Thyroid gland (tissue), 4 donors: Measurements from ENCODE around the gene MTA1. TPM values are rescaled to one million over a fixed set of nuclear protein-coding genes. Genes with fewer than 3 reads are reported as not detected.

Experiments
- DNase-seq, 2 donors: peaks; one replicate each; pipeline ENCODE4 v3.0.0-alpha.2; 2019
- H3K27ac ChIP-seq, 3 donors: fragments of 200-600 bp; sonication (generic); 1 replicate in 2 of 3; 2 replicates in 1 of 3; pipeline ENCODE4 v1.5.1; 2016 to 2019; ENCODE audit warnings: mild to moderate bottlenecking in 1 of 3, moderate library complexity in 1 of 3
- H3K27me3 ChIP-seq: fragments of 200-600 bp; sonication (generic); one replicate; pipeline ENCODE4 v1.5.1; 2019
- H3K36me3 ChIP-seq, 2 donors: fragments of 200-600 bp; sonication (generic); one replicate each; pipeline ENCODE4 v1.5.1; 2016 to 2019
- H3K4me1 ChIP-seq, 2 donors: fragments of 200-600 bp; sonication (generic); one replicate each; pipeline ENCODE4 v1.5.1; 2017 to 2019
- H3K4me3 ChIP-seq, 3 donors: fragments of 200-600 bp; sonication (generic); replicated peaks in 1 of 3; 1 replicate in 2 of 3; 2 replicates in 1 of 3; pipeline ENCODE4 v1.5.1; 2016; ENCODE audit warnings: mild to moderate bottlenecking in 1 of 3
- H3K9me3 ChIP-seq: fragments of 200-600 bp; sonication (generic); one replicate; pipeline ENCODE4 v1.5.1; 2017
- CTCF ChIP-seq, 6 experiments: fragments of 200-600 bp in 3 of 6; fragments of 450-650 bp in 3 of 6; sonication (generic) in 3 of 6; IDR thresholded peaks; one replicate each; pipeline ENCODE4 v1.5.1; 2016 to 2019; ENCODE audit warnings: antibody characterized with exemption in 6 of 6, mild to moderate bottlenecking in 2 of 6, inconsistent platforms in 1 of 6, moderate library complexity in 1 of 6
- POLR2A ChIP-seq, 2 donors: fragments of 450-650 bp; IDR thresholded peaks; one replicate each; pipeline ENCODE4 v1.6.1; 2017; ENCODE audit warnings: antibody characterized with exemption in 2 of 2, mild to moderate bottlenecking in 2 of 2, moderate library complexity in 1 of 2
- WGBS, 2 donors: methylation state at CpG; one replicate each; pipeline ENCODE4 v1.1.5; 2017; 5-methylcytosine and 5-hydroxymethylcytosine counted together
- intact Hi-C: fragments of 100-400 bp; cut with DNase I; formaldehyde crosslinking; loops from one replicate; pipeline ENCODE4 v1.15.1; 2023
- total RNA-seq, 4 donors: library from RNA; depleted of rRNA; stranded (reverse); fragments of >200 nt; gene quantifications; one replicate each; pipeline ENCODE4 v1.2.3, GENCODE V29; 2016

The MTA1 gene
- total RNA-seq, 4 donors from 2014 or later: 66.2 to 111 (median 90.0) TPM

GRCh38 chr14:105469456-105470349 lies 50.1 kb downstream of the MTA1 start:
- no peaks in the 10 kb centered on the region for H3K9me3 ChIP-seq
- peak; percentile 62 to 64 for DNase-seq
- H3K27ac ChIP-seq: peak overlapping the region; percentile 67 to 83 (median 73)
- 52 to 63% methylated on average over 24 of the region's 54 CpGs for WGBS, 2 donors
- peaks cover 10 to 14% of the 10 kb centered on the region in 2 donors for H3K36me3 ChIP-seq
- peaks cover 77% of the 10 kb centered on the region in 2 donors for H3K4me1 ChIP-seq
- no peaks in the 10 kb centered on the region for H3K27me3 ChIP-seq
- H3K4me3 ChIP-seq: no peak overlapping the region
- no peak for TF ChIP-seq POLR2A (IDR thresholded peaks at IDR 0.05)
- no peak for TF ChIP-seq CTCF (IDR thresholded peaks at IDR 0.05)
- intact Hi-C loops: loop anchor here (10.0 kb wide), 1 partner anchor 395 kb away; no protein-coding TSS in a partner anchor

GRCh38 chr14:105470350-105471296 lies 51.0 kb downstream of the MTA1 start:
- no peaks in the 10 kb centered on the region for H3K27me3 ChIP-seq
- intact Hi-C loops: loop anchor here (10.0 kb wide), 1 partner anchor 396 kb away; no protein-coding TSS in a partner anchor
- DNase-seq: no peak
- WGBS, 2 donors: 72 to 74% methylated on average over 25 to 33 of the region's 34 CpGs
- H3K9me3 ChIP-seq: no peaks in the 10 kb centered on the region
- peak in 1 of 2 donors; percentile 8 for TF ChIP-seq POLR2A (IDR thresholded peaks at IDR 0.05)
- TF ChIP-seq CTCF (IDR thresholded peaks at IDR 0.05): no peak
- no peak overlapping the region for H3K4me3 ChIP-seq
- peaks cover 70 to 71% of the 10 kb centered on the region in 2 donors for H3K4me1 ChIP-seq
- H3K36me3 ChIP-seq: peaks cover 4 to 6% of the 10 kb centered on the region in 2 donors
- H3K27ac ChIP-seq: peak overlapping the region; percentile 3 to 83 (median 67)

DNA sequence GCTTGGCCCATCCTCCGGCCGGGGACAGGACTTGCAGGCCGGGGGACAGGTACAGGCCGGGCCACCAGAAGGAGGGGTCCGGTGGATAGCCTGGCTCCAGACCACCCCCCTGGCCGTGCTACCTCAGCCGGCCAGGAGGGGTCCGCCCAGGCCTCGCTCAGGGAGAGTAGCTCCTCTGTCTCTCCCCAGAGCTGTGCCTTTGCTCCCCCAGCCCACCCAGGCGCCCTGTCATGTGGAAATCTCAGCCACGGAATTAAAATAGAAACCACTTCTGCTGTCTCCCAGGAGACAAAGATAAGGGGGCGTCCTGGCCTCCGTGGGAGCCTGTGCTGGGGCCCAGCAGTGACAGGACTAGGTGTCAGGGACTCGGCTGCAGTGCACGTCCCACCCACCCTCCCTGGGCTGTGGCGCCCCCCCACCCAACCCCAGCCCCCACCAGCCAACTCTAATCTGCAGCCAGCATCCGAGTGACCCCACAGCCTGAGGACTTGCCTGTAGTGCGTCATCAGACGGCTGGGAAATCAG lies 51.7 kb downstream of the MTA1 start:
- TF ChIP-seq CTCF (IDR thresholded peaks at IDR 0.05): no peak
- H3K9me3 ChIP-seq: no peaks in the 10 kb centered on the region
- DNase-seq: no peak
- no peaks in the 10 kb centered on the region for H3K27me3 ChIP-seq
- peak overlapping the region; percentile 67 to 87 (median 83) for H3K27ac ChIP-seq
- WGBS, 2 donors: 54% methylated on average over 8 of the region's 19 CpGs; no CpG with 5 or more reads in 1 of the 2 donors
- intact Hi-C loops: loop anchor here (10.0 kb wide), 1 partner anchor 397 kb away; no protein-coding TSS in a partner anchor
- peaks cover 3 to 6% of the 10 kb centered on the region in 2 donors for H3K36me3 ChIP-seq
- H3K4me3 ChIP-seq: no peak overlapping the region
- H3K4me1 ChIP-seq: peaks cover 71 to 73% of the 10 kb centered on the region in 2 donors

DNA sequence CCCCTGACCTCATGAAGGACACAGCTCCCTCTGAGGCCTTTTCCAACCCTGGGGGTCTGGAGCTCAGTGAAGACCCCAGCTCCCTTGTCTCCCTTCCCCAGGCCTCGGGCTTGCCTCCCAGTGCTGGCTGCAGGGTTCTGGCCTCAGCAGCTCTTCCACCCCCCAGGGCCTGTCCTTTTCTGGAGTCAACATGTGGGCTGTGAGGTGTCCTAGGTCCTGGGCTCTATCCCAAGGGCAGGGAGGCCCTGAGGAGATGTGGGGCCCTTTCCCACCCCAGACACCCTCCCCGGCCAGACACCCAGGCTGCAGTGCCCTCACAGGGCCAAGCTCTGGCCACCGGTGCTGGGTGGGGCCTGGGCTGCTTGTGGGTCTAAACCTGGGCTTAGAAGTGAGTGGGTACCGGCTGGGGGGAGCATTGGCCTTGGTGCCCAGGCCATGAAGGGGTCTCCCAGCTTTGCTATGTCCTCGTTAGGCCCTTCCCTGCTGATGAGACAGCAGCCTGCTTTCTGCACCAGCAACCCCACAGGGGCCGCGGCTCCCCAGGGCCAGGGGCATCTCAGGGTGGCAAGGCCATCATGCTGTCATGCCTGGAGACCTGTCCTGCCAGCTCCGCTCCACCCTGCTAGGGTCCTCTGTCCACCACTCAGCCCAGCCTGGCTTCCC lies 52.3 kb downstream of the MTA1 start:
- TF ChIP-seq CTCF (IDR thresholded peaks at IDR 0.05) (no peak), POLR2A (IDR thresholded peaks at IDR 0.05) (no peak)
- Histone ChIP-seq H3K27me3 (no peaks in the 10 kb centered on the region), H3K9me3 (no peaks in the 10 kb centered on the region), H3K4me1 (peaks cover 77 to 78% of the 10 kb centered on the region in 2 donors), H3K27ac (peak overlapping the region; percentile 67 to 87 (median 83)), H3K36me3 (peaks cover 0 to under 1% of the 10 kb centered on the region in 2 donors), H3K4me3 (no peak overlapping the region)
- intact Hi-C loops: loop anchor here (10.0 kb wide), 1 partner anchor 397 kb away; no protein-coding TSS in a partner anchor
- DNase-seq: no peak
- WGBS, 2 donors: no CpG with 5 or more reads among the region's 8 CpGs
